GM12878 (cell line): ENCODE results near the gene HTT-AS. TPM values are rescaled to one million over a fixed set of nuclear protein-coding genes. Genes with fewer than 3 reads are reported as not detected.

Experiments
- BACH1 ChIP-seq: fragments of 450-650 bp; IDR thresholded peaks from 2 replicates; pipeline ENCODE4 v1.6.1; 2017; ENCODE audit warnings: mild to moderate bottlenecking, borderline replicate concordance
- BCL11A ChIP-seq: IDR thresholded peaks from 2 replicates; pipeline ENCODE4 v1.6.1; 2011; ENCODE audit warnings: low read depth, low read length
- BHLHE40 ChIP-seq, 2 experiments: fragments of 450-650 bp in 1 of 2; IDR thresholded peaks; 2 replicates each; pipeline ENCODE4 v1.6.1; 2011 to 2017; ENCODE audit warnings: low read depth in 2 of 2, borderline replicate concordance in 1 of 2, improper control_type of control experiment in 1 of 2, low read length in 1 of 2, mild to moderate bottlenecking in 1 of 2
- BRCA1 ChIP-seq: IDR thresholded peaks from 2 replicates; pipeline ENCODE4 v1.6.1; 2011; ENCODE audit warnings: low read depth, low read length, improper control_type of control experiment
- CBX3 ChIP-seq: fragments of 200-600 bp; sonication (generic); IDR thresholded peaks from 2 replicates; pipeline ENCODE4 v1.6.1; 2016; ENCODE audit warnings: low read depth, borderline replicate concordance
- CHD1 ChIP-seq: IDR thresholded peaks from 2 replicates; pipeline ENCODE4 v1.6.1; 2012; ENCODE audit warnings: low read depth, low read length, improper control_type of control experiment
- CREM ChIP-seq: IDR thresholded peaks from 2 replicates; pipeline ENCODE4 v1.6.1; 2014; ENCODE audit warnings: antibody characterized with exemption, low read depth
- EED ChIP-seq: sonication (generic); IDR thresholded peaks from 2 replicates; pipeline ENCODE4 v1.6.1; 2016; ENCODE audit warnings: antibody characterized with exemption, low read depth
- EZH2 ChIP-seq: IDR thresholded peaks from 2 replicates; pipeline ENCODE4 v1.6.1; 2012; ENCODE audit warnings: low read depth, mild to moderate bottlenecking, control low read depth, inconsistent platforms, low read length, borderline replicate concordance; ENCODE audit not compliant: control insufficient read depth
- IKZF2 ChIP-seq, 2 experiments: fragments of 450-650 bp; IDR thresholded peaks; 2 replicates each; pipeline ENCODE4 v1.6.1; 2017; ENCODE audit warnings: mild to moderate bottlenecking in 2 of 2, moderate library complexity in 2 of 2
- MEF2B ChIP-seq: fragments of 450-650 bp; IDR thresholded peaks from 2 replicates; pipeline ENCODE4 v1.6.1; 2018; ENCODE audit warnings: mild to moderate bottlenecking, moderate library complexity; ENCODE audit not compliant: partially characterized antibody, poor library complexity, severe bottlenecking
- MTA2 ChIP-seq: fragments of 450-650 bp; IDR thresholded peaks from 2 replicates; pipeline ENCODE4 v1.6.1; 2016; ENCODE audit warnings: low read depth, mild to moderate bottlenecking, moderate library complexity
- MXI1 ChIP-seq: fragments of 150-350 bp; IDR thresholded peaks from 2 replicates; pipeline ENCODE4 v1.6.1; 2011; ENCODE audit warnings: low read depth, mild to moderate bottlenecking, inconsistent platforms, low read length, improper control_type of control experiment
- NBN ChIP-seq: fragments of 450-650 bp; IDR thresholded peaks from 2 replicates; pipeline ENCODE4 v1.6.1; 2016
- NR2C1 ChIP-seq: fragments of 450-650 bp; IDR thresholded peaks from 2 replicates; pipeline ENCODE4 v1.6.1; 2017; ENCODE audit warnings: antibody characterized with exemption, mild to moderate bottlenecking, moderate library complexity
- NR2C2 ChIP-seq: IDR thresholded peaks from 2 replicates; pipeline ENCODE4 v1.6.1; 2011; ENCODE audit warnings: borderline replicate concordance, low read depth; ENCODE audit not compliant: control insufficient read depth, insufficient read length
- NRF1 ChIP-seq: conservative IDR thresholded peaks from 2 replicates; pipeline ENCODE4 v1.6.1; 2011; ENCODE audit warnings: mild to moderate bottlenecking, low read depth, low read length, improper control_type of control experiment
- PAX5 ChIP-seq: IDR thresholded peaks from 2 replicates; pipeline ENCODE4 v1.6.1; 2011; ENCODE audit warnings: low read depth, low read length, borderline replicate concordance
- POLR2A ChIP-seq: IDR thresholded peaks from 2 replicates; pipeline ENCODE4 v1.6.1; 2011; ENCODE audit warnings: low read depth, mild to moderate bottlenecking, low read length
- RELA ChIP-seq: fragments of 450-650 bp; IDR thresholded peaks from 2 replicates; pipeline ENCODE4 v1.8.0; 2014; ENCODE audit warnings: borderline replicate concordance; ENCODE audit not compliant: partially characterized antibody
- RFX5 ChIP-seq: IDR thresholded peaks from 2 replicates; pipeline ENCODE4 v1.6.1; 2011; ENCODE audit warnings: low read depth, low read length, improper control_type of control experiment
- SP1 ChIP-seq: IDR thresholded peaks from one replicate; pipeline ENCODE4 v1.6.1; 2011; ENCODE audit warnings: low read depth, low read length
- TCF12 ChIP-seq: IDR thresholded peaks from 2 replicates; pipeline ENCODE4 v1.6.1; 2011; ENCODE audit warnings: low read depth, mild to moderate bottlenecking, low read length
- TCF3 ChIP-seq: IDR thresholded peaks from 2 replicates; pipeline ENCODE4 v1.6.1; 2012; ENCODE audit warnings: low read depth, mild to moderate bottlenecking, low read length, borderline replicate concordance; ENCODE audit not compliant: insufficient read depth
- ZBED1 ChIP-seq: IDR thresholded peaks from 2 replicates; pipeline ENCODE4 v1.6.1; 2016; ENCODE audit warnings: borderline replicate concordance
- polyA plus RNA-seq, 11 experiments: library from polyadenylated mRNA; depleted of rRNA in 4 of 11; unstranded in 6 of 11; stranded (reverse) in 5 of 11; fragments of >200 nt; fragmentation: Nextera tagmentation in 4 of 11; fragmentation: Illumina TruSeq in 1 of 11; extraction: Ambion mirVana in 4 of 11; extraction: Trizol in 1 of 11; gene quantifications; 1 replicate in 1 of 11; 2 replicates in 10 of 11; pipeline versions ENCODE4 v1.2.1 to v1.2.3, GENCODE V29; 2011 to 2016; ENCODE audit warnings: inconsistent platforms in 2 of 11, missing spikeins in 2 of 11, low read depth in 1 of 11
- total RNA-seq, 4 experiments: library from RNA; depleted of rRNA in 3 of 4; stranded (reverse); fragments of >200 nt in 3 of 4; fragmentation: Illumina TruSeq in 1 of 4; extraction: Trizol in 1 of 4; gene quantifications; 2 replicates each; pipeline versions ENCODE4 v1.2.1 to v1.2.3, GENCODE V29; 2013 to 2021
- TF ChIP-seq, protein P1 (sequence below): fragments of 450-650 bp; conservative IDR thresholded peaks from 2 replicates; pipeline ENCODE4 v1.6.1; 2017; ENCODE audit warnings: mild to moderate bottlenecking, moderate library complexity
- TF ChIP-seq, protein P2 (sequence below): fragments of 450-650 bp; IDR thresholded peaks from 2 replicates; pipeline ENCODE4 v1.6.1; 2017; ENCODE audit warnings: mild to moderate bottlenecking, low read depth, inconsistent platforms; ENCODE audit not compliant: poor library complexity, severe bottlenecking
- TF ChIP-seq, protein P3 (sequence below): IDR thresholded peaks from 2 replicates; pipeline ENCODE4 v1.6.1; 2011; ENCODE audit warnings: low read depth, low read length, improper control_type of control experiment, borderline replicate concordance

HTT-AS gene
- total and polyA plus RNA-seq, 10 of the 15 experiments (the other 5 are each of a cell fraction or from before 2014, with no cell fraction given) = not detected

DNA sequence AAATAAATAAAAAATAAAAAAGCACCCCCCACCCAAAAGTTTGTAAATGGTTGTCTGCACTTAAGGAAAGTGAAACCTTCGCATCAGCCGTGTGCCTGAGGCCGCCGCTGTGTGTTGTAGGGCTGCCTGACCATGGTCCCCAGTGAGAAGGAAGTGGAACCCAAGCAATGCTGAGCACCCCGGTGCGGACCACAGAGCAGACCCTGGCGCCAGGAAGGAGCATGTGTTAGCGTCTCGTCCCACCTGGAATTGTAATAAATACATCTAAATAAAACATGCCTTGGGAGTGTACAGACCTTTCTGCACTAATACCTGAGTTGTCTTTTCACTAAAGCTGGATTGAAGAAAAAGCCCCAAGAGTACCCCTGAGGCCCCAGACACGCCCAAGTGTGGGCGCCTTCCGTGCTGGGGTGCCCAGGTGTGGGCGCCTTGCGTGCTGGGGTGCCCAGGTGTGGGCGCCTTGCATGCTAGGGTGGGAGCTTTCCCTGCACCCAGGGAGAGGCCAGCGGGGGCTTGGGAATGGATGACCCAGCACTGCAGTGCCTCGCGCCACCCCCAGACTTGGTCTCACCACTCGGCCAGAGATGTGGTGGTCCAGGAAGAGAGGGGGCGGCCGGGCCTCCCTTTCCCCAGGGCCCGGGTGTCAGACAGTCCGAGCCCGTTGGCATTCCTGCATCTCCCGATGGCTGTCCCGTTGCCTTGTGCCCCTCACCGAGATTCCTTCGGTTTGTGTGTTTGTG is 33.7 kb downstream of the HTT-AS start (continued):
- TF ChIP-seq, protein P1, sequence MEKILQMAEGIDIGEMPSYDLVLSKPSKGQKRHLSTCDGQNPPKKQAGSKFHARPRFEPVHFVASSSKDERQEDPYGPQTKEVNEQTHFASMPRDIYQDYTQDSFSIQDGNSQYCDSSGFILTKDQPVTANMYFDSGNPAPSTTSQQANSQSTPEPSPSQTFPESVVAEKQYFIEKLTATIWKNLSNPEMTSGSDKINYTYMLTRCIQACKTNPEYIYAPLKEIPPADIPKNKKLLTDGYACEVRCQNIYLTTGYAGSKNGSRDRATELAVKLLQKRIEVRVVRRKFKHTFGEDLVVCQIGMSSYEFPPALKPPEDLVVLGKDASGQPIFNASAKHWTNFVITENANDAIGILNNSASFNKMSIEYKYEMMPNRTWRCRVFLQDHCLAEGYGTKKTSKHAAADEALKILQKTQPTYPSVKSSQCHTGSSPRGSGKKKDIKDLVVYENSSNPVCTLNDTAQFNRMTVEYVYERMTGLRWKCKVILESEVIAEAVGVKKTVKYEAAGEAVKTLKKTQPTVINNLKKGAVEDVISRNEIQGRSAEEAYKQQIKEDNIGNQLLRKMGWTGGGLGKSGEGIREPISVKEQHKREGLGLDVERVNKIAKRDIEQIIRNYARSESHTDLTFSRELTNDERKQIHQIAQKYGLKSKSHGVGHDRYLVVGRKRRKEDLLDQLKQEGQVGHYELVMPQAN = no peak
- TF ChIP-seq NR2C2 = no peak
- no peak for TF ChIP-seq RELA
- peak; percentile 89 for TF ChIP-seq TCF3
- no peak for TF ChIP-seq RFX5
- TF ChIP-seq NRF1 = no peak
- peak in 1 of 2 experiments; percentile 23; a peak in 1 of 4 replicates for TF ChIP-seq IKZF2 (IDR thresholded peaks at IDR 0.05)
- 0 out of 2 replicates have a peak, but pooled peaks have one; percentile 32 for TF ChIP-seq ZBED1
- peak; percentile 25; the same call in 1 of the 2 replicates for TF ChIP-seq NBN
- no peak for TF ChIP-seq BACH1
- TF ChIP-seq BHLHE40 (IDR thresholded peaks at IDR 0.05; ENCODE audit: borderline replicate concordance in 1 of 2, low read depth in 2 of 2, low read length in 1 of 2) = peak in 1 of 2 experiments; percentile 32; a peak in 1 of 4 replicates
- TF ChIP-seq BCL11A = 0 out of 2 replicates have a peak, but pooled peaks have one; percentile 54
- no peak for TF ChIP-seq CBX3
- TF ChIP-seq TCF12 = peak; percentile 85
- TF ChIP-seq CHD1 = no peak
- TF ChIP-seq, protein P2, sequence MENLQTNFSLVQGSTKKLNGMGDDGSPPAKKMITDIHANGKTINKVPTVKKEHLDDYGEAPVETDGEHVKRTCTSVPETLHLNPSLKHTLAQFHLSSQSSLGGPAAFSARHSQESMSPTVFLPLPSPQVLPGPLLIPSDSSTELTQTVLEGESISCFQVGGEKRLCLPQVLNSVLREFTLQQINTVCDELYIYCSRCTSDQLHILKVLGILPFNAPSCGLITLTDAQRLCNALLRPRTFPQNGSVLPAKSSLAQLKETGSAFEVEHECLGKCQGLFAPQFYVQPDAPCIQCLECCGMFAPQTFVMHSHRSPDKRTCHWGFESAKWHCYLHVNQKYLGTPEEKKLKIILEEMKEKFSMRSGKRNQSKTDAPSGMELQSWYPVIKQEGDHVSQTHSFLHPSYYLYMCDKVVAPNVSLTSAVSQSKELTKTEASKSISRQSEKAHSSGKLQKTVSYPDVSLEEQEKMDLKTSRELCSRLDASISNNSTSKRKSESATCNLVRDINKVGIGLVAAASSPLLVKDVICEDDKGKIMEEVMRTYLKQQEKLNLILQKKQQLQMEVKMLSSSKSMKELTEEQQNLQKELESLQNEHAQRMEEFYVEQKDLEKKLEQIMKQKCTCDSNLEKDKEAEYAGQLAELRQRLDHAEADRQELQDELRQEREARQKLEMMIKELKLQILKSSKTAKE = peak; percentile 43
- no peak for TF ChIP-seq MXI1
- no peak for TF ChIP-seq BRCA1
- TF ChIP-seq, protein P3, sequence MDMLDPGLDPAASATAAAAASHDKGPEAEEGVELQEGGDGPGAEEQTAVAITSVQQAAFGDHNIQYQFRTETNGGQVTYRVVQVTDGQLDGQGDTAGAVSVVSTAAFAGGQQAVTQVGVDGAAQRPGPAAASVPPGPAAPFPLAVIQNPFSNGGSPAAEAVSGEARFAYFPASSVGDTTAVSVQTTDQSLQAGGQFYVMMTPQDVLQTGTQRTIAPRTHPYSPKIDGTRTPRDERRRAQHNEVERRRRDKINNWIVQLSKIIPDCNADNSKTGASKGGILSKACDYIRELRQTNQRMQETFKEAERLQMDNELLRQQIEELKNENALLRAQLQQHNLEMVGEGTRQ = no peak
- 0 out of 2 replicates have a peak, but pooled peaks have one; percentile 30 for TF ChIP-seq CREM
- peak; percentile 69; the same call in 1 of the 2 replicates for TF ChIP-seq EED
- peak; percentile 25; the same call in 1 of the 2 replicates for TF ChIP-seq PAX5
- peak; percentile 34 for TF ChIP-seq MEF2B
- no peak for TF ChIP-seq EZH2
- no peak for TF ChIP-seq NR2C1
- peak; percentile 64; the same call in 1 of the 2 replicates for TF ChIP-seq POLR2A
- TF ChIP-seq SP1 = no peak
- 0 out of 2 replicates have a peak, but pooled peaks have one; percentile 15 for TF ChIP-seq MTA2
